Colonic mucosa (tissue), 4 donors: Measurements from ENCODE around the gene SLC6A16. TPM values are rescaled to one million over a fixed set of nuclear protein-coding genes. Genes with fewer than 3 reads are reported as not detected.

ENCODE experiments used
- DNase-seq: peaks from one replicate; pipeline ENCODE4 v3.0.0-alpha.2; 2020
- H3K27ac ChIP-seq: fragments of 200-600 bp; one replicate; pipeline ENCODE4 v1.8.0; 2021
- H3K27me3 ChIP-seq: fragments of 200-600 bp; one replicate; pipeline ENCODE4 v1.8.0; 2021
- H3K36me3 ChIP-seq: fragments of 200-600 bp; one replicate; pipeline ENCODE4 v1.8.0; 2021
- H3K4me1 ChIP-seq: fragments of 200-600 bp; one replicate; pipeline ENCODE4 v1.8.0; 2021; ENCODE audit warnings: mild to moderate bottlenecking
- H3K4me3 ChIP-seq: fragments of 200-600 bp; one replicate; pipeline ENCODE4 v1.8.0; 2021
- H3K9ac ChIP-seq, 2 donors: one replicate each; pipeline ENCODE4 v1.7.0; 2013; ENCODE audit warnings: control low read depth in 2 of 2, low read depth in 2 of 2, low read length in 2 of 2
- H3K9me3 ChIP-seq: fragments of 200-600 bp; one replicate; pipeline ENCODE4 v1.8.0; 2021
- CTCF ChIP-seq: fragments of 200-600 bp; IDR thresholded peaks from one replicate; pipeline ENCODE4 v1.8.0; 2022; ENCODE audit warnings: antibody characterized with exemption, mild to moderate bottlenecking
- intact Hi-C: fragments of 100-400 bp; cut with DNase I; formaldehyde crosslinking; loops from one replicate; pipeline ENCODE4 v1.14.1; 2022
- total RNA-seq, 2 donors: library from RNA; stranded (reverse); fragmentation: NEBNext Ultra II Directional in 1 of 2; extraction: Animal tissue kit (Norgen Biotek cat#: 25700) in 1 of 2; gene quantifications; one replicate each; pipeline ENCODE4 v1.2.1, GENCODE V29; 2021
- donor health status: healthy.
- donor health status: DM: no; HTN: no; CAD: no.
- donor health status: DM: no; HTN: no; CAD: no.

Gene SLC6A16
- total RNA-seq, 2 donors from 2014 or later: 0.17 to 0.82 TPM

- Histone ChIP-seq H3K27ac (peak overlapping the region; percentile 84), H3K27me3 (no peaks in the 10 kb centered on the region)
- intact Hi-C loops: no loop called here
Observed at GRCh38 chr19:49361438-49362047, 36.6 kb upstream of the SLC6A16 start.

GRCh38 chr19:49359851-49360820, 35.1 kb upstream of the SLC6A16 start:
- no peaks in the 10 kb centered on the region for H3K9me3 ChIP-seq
- H3K27me3 ChIP-seq: no peaks in the 10 kb centered on the region
- no peak overlapping the region for H3K4me3 ChIP-seq
- no peaks in the 10 kb centered on the region for H3K4me1 ChIP-seq
- TF ChIP-seq CTCF: no peak
- no peak overlapping the region for H3K9ac ChIP-seq
- H3K27ac ChIP-seq: no peak overlapping the region
- intact Hi-C loops: no loop called here
- H3K36me3 ChIP-seq: no peaks in the 10 kb centered on the region
- DNase-seq: no peak

More at GRCh38 chr19:49361438-49362047, 36.6 kb upstream of the SLC6A16 start:
- Histone ChIP-seq H3K9ac (peak overlapping the region; percentile 84 to 89), H3K4me3 (peak overlapping the region; percentile 62), H3K4me1 (no peaks in the 10 kb centered on the region), H3K36me3 (no peaks in the 10 kb centered on the region), H3K9me3 (no peaks in the 10 kb centered on the region)
- DNase-seq: peak; percentile 88
- TF ChIP-seq CTCF: no peak

GRCh38 chr19:49357186-49357585, 32.2 kb upstream of the SLC6A16 start:
- H3K27ac ChIP-seq: no peak overlapping the region
- H3K9me3 ChIP-seq: no peaks in the 10 kb centered on the region
- no peak overlapping the region for H3K9ac ChIP-seq
- H3K36me3 ChIP-seq: no peaks in the 10 kb centered on the region
- no peak for TF ChIP-seq CTCF
- no peaks in the 10 kb centered on the region for H3K4me1 ChIP-seq
- intact Hi-C loops: no loop called here
- DNase-seq: no peak
- no peaks in the 10 kb centered on the region for H3K27me3 ChIP-seq
- H3K4me3 ChIP-seq: no peak overlapping the region

GRCh38 chr19:49356382-49356781, 31.4 kb upstream of the SLC6A16 start:
- no peaks in the 10 kb centered on the region for H3K27me3 ChIP-seq
- no peak overlapping the region for H3K9ac ChIP-seq
- intact Hi-C loops: no loop called here
- DNase-seq: no peak
- H3K9me3 ChIP-seq: no peaks in the 10 kb centered on the region
- H3K36me3 ChIP-seq: no peaks in the 10 kb centered on the region
- H3K27ac ChIP-seq: no peak overlapping the region
- no peak for TF ChIP-seq CTCF
- no peaks in the 10 kb centered on the region for H3K4me1 ChIP-seq
- no peak overlapping the region for H3K4me3 ChIP-seq

GRCh38 chr19:49355909-49356353, 30.9 kb upstream of the SLC6A16 start:
- intact Hi-C loops: no loop called here
- Histone ChIP-seq H3K9ac (no peak overlapping the region), H3K4me3 (no peak overlapping the region), H3K27ac (no peak overlapping the region), H3K27me3 (no peaks in the 10 kb centered on the region), H3K9me3 (no peaks in the 10 kb centered on the region), H3K4me1 (no peaks in the 10 kb centered on the region), H3K36me3 (no peaks in the 10 kb centered on the region)
- no peak for TF ChIP-seq CTCF
- no peak for DNase-seq
